HFFc6 (cell line): Measurements from ENCODE around the gene CCDC9B. TPM values are rescaled to one million over a fixed set of nuclear protein-coding genes. Genes with fewer than 3 reads are reported as not detected.

Experiments
- DNase-seq: peaks from one replicate; pipeline ENCODE4 v3.0.0-alpha.2; 2018
- H3K27ac Mint-ChIP-seq: 2 replicates; pipeline ENCODE4 v1.8.0; 2020; ENCODE audit warnings: mild to moderate bottlenecking, mixed read lengths
- H3K27me3 Mint-ChIP-seq: 2 replicates; pipeline ENCODE4 v1.8.0; 2021; ENCODE audit warnings: mild to moderate bottlenecking, moderate library complexity, mixed read lengths; ENCODE audit not compliant: insufficient read depth
- H3K36me3 Mint-ChIP-seq: 2 replicates; pipeline ENCODE4 v1.8.0; 2021; ENCODE audit warnings: low read depth, mixed read lengths
- H3K4me1 Mint-ChIP-seq: 2 replicates; pipeline ENCODE4 v1.8.0; 2020; ENCODE audit warnings: low read depth, mixed read lengths
- H3K4me3 Mint-ChIP-seq: 2 replicates; pipeline ENCODE4 v1.8.0; 2020; ENCODE audit warnings: mild to moderate bottlenecking, moderate library complexity, mixed read lengths
- H3K9me3 Mint-ChIP-seq: 2 replicates; pipeline ENCODE4 v1.8.0; 2020; ENCODE audit warnings: mild to moderate bottlenecking, mixed read lengths
- CTCF ChIP-seq: fragments of 200-600 bp; sonication (generic); IDR thresholded peaks from 2 replicates; pipeline ENCODE4 v1.5.0; 2021; ENCODE audit warnings: antibody characterized with exemption, mild to moderate bottlenecking
- total RNA-seq, 6 experiments: library from RNA; stranded (reverse); fragmentation: NEBNext Ultra II Directional; extraction: Animal tissue kit (Norgen Biotek cat#: 25700); gene quantifications; 2 replicates in 1 of 6; 3 replicates in 5 of 6; pipeline ENCODE4 v1.2.3, GENCODE V29; 2021

The CCDC9B gene
- total RNA-seq, 6 experiments from 2014 or later = 54.3 to 92.3 (median 57.9) TPM

GRCh38 chr15:40298216-40298935 lies 42.4 kb downstream of the CCDC9B start:
- Mint-ChIP-seq H3K4me3 (no peak overlapping the region), H3K9me3 (peaks cover 20% of the 10 kb centered on the region)

GRCh38 chr15:40297356-40297755 lies 43.4 kb downstream of the CCDC9B start:
- no peak overlapping the region for H3K27ac Mint-ChIP-seq
- no peak for DNase-seq
- peaks cover 8% of the 10 kb centered on the region for H3K36me3 Mint-ChIP-seq
- H3K9me3 Mint-ChIP-seq = peaks cover 20% of the 10 kb centered on the region
- peaks cover 66% of the 10 kb centered on the region for H3K27me3 Mint-ChIP-seq
- TF ChIP-seq CTCF = no peak
- H3K4me1 Mint-ChIP-seq = no peaks in the 10 kb centered on the region
- no peak overlapping the region for H3K4me3 Mint-ChIP-seq

More at GRCh38 chr15:40298216-40298935, 42.4 kb downstream of the CCDC9B start:
- no peak for DNase-seq
- Mint-ChIP-seq H3K36me3 (peaks cover 8% of the 10 kb centered on the region), H3K27me3 (peaks cover 59% of the 10 kb centered on the region), H3K4me1 (no peaks in the 10 kb centered on the region), H3K27ac (no peak overlapping the region)
- TF ChIP-seq CTCF = no peak

GRCh38 chr15:40296561-40297230 lies 44.0 kb downstream of the CCDC9B start:
- H3K4me3 Mint-ChIP-seq = no peak overlapping the region
- no peak for TF ChIP-seq CTCF
- peaks cover 8% of the 10 kb centered on the region for H3K36me3 Mint-ChIP-seq
- H3K9me3 Mint-ChIP-seq = peaks cover 20% of the 10 kb centered on the region
- no peak for DNase-seq
- no peak overlapping the region for H3K27ac Mint-ChIP-seq
- no peaks in the 10 kb centered on the region for H3K4me1 Mint-ChIP-seq
- peaks cover 69% of the 10 kb centered on the region for H3K27me3 Mint-ChIP-seq

- Mint-ChIP-seq H3K4me3 (no peak overlapping the region), H3K9me3 (peaks cover 20% of the 10 kb centered on the region), H3K36me3 (peaks cover 8% of the 10 kb centered on the region), H3K27ac (no peak overlapping the region), H3K27me3 (peaks cover 66% of the 10 kb centered on the region), H3K4me1 (no peaks in the 10 kb centered on the region)
- DNase-seq = no peak
- no peak for TF ChIP-seq CTCF
Observed at GRCh38 chr15:40295877-40296560, 44.7 kb downstream of the CCDC9B start.

- Mint-ChIP-seq H3K27ac (no peak overlapping the region), H3K36me3 (peaks cover 8% of the 10 kb centered on the region), H3K4me1 (no peaks in the 10 kb centered on the region), H3K9me3 (peaks cover 15% of the 10 kb centered on the region), H3K27me3 (peaks cover 63% of the 10 kb centered on the region), H3K4me3 (no peak overlapping the region)
- no peak for DNase-seq
- no peak for TF ChIP-seq CTCF
Observed at GRCh38 chr15:40295297-40295696, 45.4 kb downstream of the CCDC9B start.
